HG03457 (cell line): ENCODE data around the gene APLP1.
"Not testable (repeated sequence)": the region's sequence is repeated elsewhere in the genome, so short reads cannot be mapped to it uniquely, and the experiment has no call there.

ENCODE experiments used
- ATAC-seq: cut with Tn5 transposase; IDR thresholded peaks from one replicate; pipeline ENCODE4 v1.9.1; 2021; ENCODE audit warnings: moderate number of reproducible peaks; ENCODE audit not compliant: unreplicated experiment

Gene APLP1

GRCh38 chr19:35868172-35868822 is at the start of gene APLP1:
Gene APLP1, plus strand, starts transcription at chr19:35868574. Its CDS starts 63 bp downstream, at chr19:35868637.
- ATAC-seq: no peak

GRCh38 chr19:35822579-35822978 is 45.8 kb upstream of the APLP1 start:
- ATAC-seq: no peak

GRCh38 chr19:35824150-35824549 is 44.2 kb upstream of the APLP1 start:
- no peak for ATAC-seq

GRCh38 chr19:35828692-35829301 is 39.6 kb upstream of the APLP1 start:
- ATAC-seq: no peak

- ATAC-seq: no peak
These were observed 37.4 kb upstream of the APLP1 start for GRCh38 chr19:35830986-35831385.

GRCh38 chr19:35832054-35832453 is 36.3 kb upstream of the APLP1 start:
- ATAC-seq: no peak

GRCh38 chr19:35833972-35834371 is 34.4 kb upstream of the APLP1 start:
- ATAC-seq: no peak

- ATAC-seq: not testable (repeated sequence)
These were observed 32.3 kb upstream of the APLP1 start for GRCh38 chr19:35836096-35836495.

GRCh38 chr19:35841961-35842595 is 26.3 kb upstream of the APLP1 start:
- ATAC-seq: no peak

GRCh38 chr19:35842666-35843272 is 25.6 kb upstream of the APLP1 start:
- no peak for ATAC-seq

- ATAC-seq: no peak
These were observed 24.5 kb upstream of the APLP1 start for GRCh38 chr19:35843676-35844481.

GRCh38 chr19:35844482-35845214 is 23.7 kb upstream of the APLP1 start:
- ATAC-seq: no peak

GRCh38 chr19:35845215-35846037 is 22.9 kb upstream of the APLP1 start:
- ATAC-seq: no peak

- ATAC-seq: no peak
These were observed 22.2 kb upstream of the APLP1 start for GRCh38 chr19:35846038-35846668.

- ATAC-seq: no peak
These were observed 20.5 kb upstream of the APLP1 start for GRCh38 chr19:35847911-35848310.

GRCh38 chr19:35848486-35848885 is 19.9 kb upstream of the APLP1 start:
- no peak for ATAC-seq

GRCh38 chr19:35848919-35849505 is 19.4 kb upstream of the APLP1 start:
- ATAC-seq: no peak

GRCh38 chr19:35851213-35852028 is 17.0 kb upstream of the APLP1 start:
- ATAC-seq: no peak
